ENCODE results near the gene THOC1. TPM values are rescaled to one million over a fixed set of nuclear protein-coding genes. Genes with fewer than 3 reads are reported as not detected.

THOC1 gene
- total RNA-seq, 4 donors from 2014 or later: 17.1 to 84.4 (median 28.9) TPM

GRCh38 chr18:227374-227773 is 40.5 kb downstream of the THOC1 start:
- no peak overlapping the region for H3K4me3 ChIP-seq
- TF ChIP-seq POLR2A (IDR thresholded peaks at IDR 0.05): no peak
- TF ChIP-seq, protein P1, sequence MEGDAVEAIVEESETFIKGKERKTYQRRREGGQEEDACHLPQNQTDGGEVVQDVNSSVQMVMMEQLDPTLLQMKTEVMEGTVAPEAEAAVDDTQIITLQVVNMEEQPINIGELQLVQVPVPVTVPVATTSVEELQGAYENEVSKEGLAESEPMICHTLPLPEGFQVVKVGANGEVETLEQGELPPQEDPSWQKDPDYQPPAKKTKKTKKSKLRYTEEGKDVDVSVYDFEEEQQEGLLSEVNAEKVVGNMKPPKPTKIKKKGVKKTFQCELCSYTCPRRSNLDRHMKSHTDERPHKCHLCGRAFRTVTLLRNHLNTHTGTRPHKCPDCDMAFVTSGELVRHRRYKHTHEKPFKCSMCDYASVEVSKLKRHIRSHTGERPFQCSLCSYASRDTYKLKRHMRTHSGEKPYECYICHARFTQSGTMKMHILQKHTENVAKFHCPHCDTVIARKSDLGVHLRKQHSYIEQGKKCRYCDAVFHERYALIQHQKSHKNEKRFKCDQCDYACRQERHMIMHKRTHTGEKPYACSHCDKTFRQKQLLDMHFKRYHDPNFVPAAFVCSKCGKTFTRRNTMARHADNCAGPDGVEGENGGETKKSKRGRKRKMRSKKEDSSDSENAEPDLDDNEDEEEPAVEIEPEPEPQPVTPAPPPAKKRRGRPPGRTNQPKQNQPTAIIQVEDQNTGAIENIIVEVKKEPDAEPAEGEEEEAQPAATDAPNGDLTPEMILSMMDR (IDR thresholded peaks at IDR 0.05): no peak
- TF ChIP-seq POLR2AphosphoS5 (IDR thresholded peaks at IDR 0.05): no peak
- TF ChIP-seq EP300 (IDR thresholded peaks at IDR 0.05): no peak
- H3K27me3 ChIP-seq: no peaks in the 10 kb centered on the region
- no peaks in the 10 kb centered on the region for H3K9me3 ChIP-seq
- WGBS, 2 donors (ENCODE audit: low coverage in 1 of 2): 85% methylated on average over 5 to 6 of the region's 6 CpGs
- peaks cover 7 to 69% of the 10 kb centered on the region in 2 donors for H3K36me3 ChIP-seq
- no peaks in the 10 kb centered on the region for H3K4me1 ChIP-seq
- no peak for ATAC-seq
- no peak overlapping the region for H3K27ac ChIP-seq

DNA sequence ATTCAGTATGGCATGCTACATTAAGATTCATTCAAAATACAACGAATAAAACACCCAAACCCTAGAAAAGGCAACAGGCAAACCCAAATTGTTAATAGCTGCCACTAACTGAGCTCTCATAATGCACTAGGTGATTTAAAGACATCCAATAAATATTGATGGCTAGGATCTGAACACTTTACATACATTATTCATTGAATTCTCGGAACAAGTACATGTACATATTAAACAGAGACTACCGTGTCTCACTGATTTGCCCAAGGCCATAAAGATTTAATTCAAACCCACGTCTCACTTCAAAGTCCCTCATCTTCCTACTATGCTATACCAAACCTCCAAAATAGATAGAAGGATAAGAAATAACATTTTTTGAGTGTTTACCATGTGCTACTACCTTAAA is 42.1 kb downstream of the THOC1 start:
- H3K27me3 ChIP-seq: no peaks in the 10 kb centered on the region
- H3K36me3 ChIP-seq: peaks cover 7 to 65% of the 10 kb centered on the region in 2 donors
- WGBS, 2 donors (ENCODE audit: low coverage in 1 of 2): 85 to 91% methylated on average over 4 of the region's 4 CpGs
- ATAC-seq: no peak
- TF ChIP-seq, protein P1 (IDR thresholded peaks at IDR 0.05): no peak
- TF ChIP-seq POLR2A (IDR thresholded peaks at IDR 0.05): no peak
- TF ChIP-seq POLR2AphosphoS5 (IDR thresholded peaks at IDR 0.05): no peak
- no peak for TF ChIP-seq EP300 (IDR thresholded peaks at IDR 0.05)
- no peak overlapping the region for H3K27ac ChIP-seq
- H3K4me1 ChIP-seq: no peaks in the 10 kb centered on the region
- H3K4me3 ChIP-seq: no peak overlapping the region
- no peaks in the 10 kb centered on the region for H3K9me3 ChIP-seq

GRCh38 chr18:220708-221107 is 47.1 kb downstream of the THOC1 start:
- Histone ChIP-seq H3K4me1 (no peaks in the 10 kb centered on the region), H3K27me3 (no peaks in the 10 kb centered on the region), H3K36me3 (peaks cover 14 to 63% of the 10 kb centered on the region in 2 donors), H3K4me3 (no peak overlapping the region), H3K27ac (no peak overlapping the region), H3K9me3 (no peaks in the 10 kb centered on the region)
- ATAC-seq: no peak
- TF ChIP-seq POLR2AphosphoS5 (IDR thresholded peaks at IDR 0.05): no peak
- TF ChIP-seq POLR2A (IDR thresholded peaks at IDR 0.05): no peak
- no peak for TF ChIP-seq EP300 (IDR thresholded peaks at IDR 0.05)
- TF ChIP-seq, protein P1 (IDR thresholded peaks at IDR 0.05): no peak

GRCh38 chr18:217532-218336 is 50.1 kb downstream of the THOC1 start:
- H3K4me1 ChIP-seq: no peaks in the 10 kb centered on the region
- no peak overlapping the region for H3K4me3 ChIP-seq
- no peaks in the 10 kb centered on the region for H3K27me3 ChIP-seq
- no peak overlapping the region for H3K27ac ChIP-seq
- peaks cover 6 to 63% of the 10 kb centered on the region in 2 donors for H3K36me3 ChIP-seq
- no peak for ATAC-seq
- no peaks in the 10 kb centered on the region for H3K9me3 ChIP-seq
- TF ChIP-seq POLR2AphosphoS5 (IDR thresholded peaks at IDR 0.05) (no peak), POLR2A (IDR thresholded peaks at IDR 0.05) (no peak), EP300 (IDR thresholded peaks at IDR 0.05) (no peak)
- TF ChIP-seq, protein P1 (IDR thresholded peaks at IDR 0.05): no peak
- WGBS, 2 donors (ENCODE audit: low coverage in 1 of 2): 91 to 95% methylated on average over 4 to 5 of the region's 5 CpGs

DNA sequence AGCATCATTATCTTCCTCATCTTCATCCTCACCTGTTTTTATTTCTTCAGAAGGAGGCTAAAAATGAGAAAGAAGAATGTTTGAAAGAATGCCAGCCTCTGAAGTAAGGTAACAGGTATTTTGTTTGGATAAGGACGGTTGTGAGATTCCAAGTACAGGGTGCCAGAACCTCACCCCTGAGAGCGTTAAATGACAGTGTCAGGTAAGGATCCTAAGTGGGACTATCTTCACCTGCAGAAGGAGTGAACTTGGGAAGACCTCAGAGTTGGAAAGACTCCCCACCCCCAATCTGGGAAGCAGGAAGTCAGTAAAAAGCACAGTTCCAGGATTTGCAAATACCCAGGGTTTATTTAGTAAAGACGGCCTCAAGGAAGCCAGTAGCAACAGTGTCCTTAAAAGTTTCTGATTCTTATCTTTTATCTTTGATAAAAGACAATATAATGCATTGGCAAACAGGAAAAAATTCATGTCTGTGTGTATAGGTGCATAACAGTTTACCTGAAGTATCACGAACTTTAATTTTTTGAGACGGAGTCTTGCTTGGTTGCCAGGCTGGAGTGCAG is 52.3 kb downstream of the THOC1 start:
- ATAC-seq: no peak
- Histone ChIP-seq H3K27ac (no peak overlapping the region), H3K36me3 (peaks cover 11 to 83% of the 10 kb centered on the region in 2 donors), H3K27me3 (no peaks in the 10 kb centered on the region), H3K4me1 (no peaks in the 10 kb centered on the region), H3K9me3 (no peaks in the 10 kb centered on the region), H3K4me3 (no peak overlapping the region)
- WGBS, 2 donors (ENCODE audit: low coverage in 1 of 2): 78 to 79% methylated on average over 4 to 5 of the region's 5 CpGs
- TF ChIP-seq EP300 (IDR thresholded peaks at IDR 0.05): no peak
- TF ChIP-seq POLR2AphosphoS5 (IDR thresholded peaks at IDR 0.05): no peak
- TF ChIP-seq, protein P1 (IDR thresholded peaks at IDR 0.05): no peak
- no peak for TF ChIP-seq POLR2A (IDR thresholded peaks at IDR 0.05)
